ENCODE data around the gene WWOX. TPM values are rescaled to one million over a fixed set of nuclear protein-coding genes. Genes with fewer than 3 reads are reported as not detected.

WWOX gene
- total and polyA plus RNA-seq, 2 of the 4 experiments (the other 2 are of a cell fraction), result 2.7 to 5.4 TPM

GRCh38 chr16:78832100-78832499, 732.6 kb downstream of the WWOX start:
- Histone ChIP-seq H3K56ac (ENCODE audit: extremely low read depth, insufficient read depth, low read length) (no peak overlapping the region), H3K27ac (ENCODE audit: insufficient read depth, low read length) (no peak overlapping the region), H4K91ac (ENCODE audit: insufficient read depth, low read depth, low read length) (no peak overlapping the region), H2AK5ac (ENCODE audit: low read depth, low read length) (no peak overlapping the region), H3K36me3 (ENCODE audit: control insufficient read depth, insufficient read depth, low read length) (no peaks in the 10 kb centered on the region), H3K4me1 (ENCODE audit: control insufficient read depth, insufficient read depth, low read length) (no peaks in the 10 kb centered on the region), H2AK9ac (replicated peaks; ENCODE audit: low read depth, low read length, poor library complexity) (no peak overlapping the region), H2BK15ac (ENCODE audit: low read depth, low read length) (no peak overlapping the region), H3K4ac (ENCODE audit: low read depth, low read length) (no peak overlapping the region), H4K20me1 (ENCODE audit: insufficient read depth, low read length) (no peaks in the 10 kb centered on the region), H3K9me3 (ENCODE audit: control insufficient read depth, insufficient read depth, low read length) (peaks cover 29% of the 10 kb centered on the region), H4K5ac (ENCODE audit: low read depth, low read length) (no peak overlapping the region), H3K27me3 (ENCODE audit: control insufficient read depth, insufficient read depth, low read length) (no peaks in the 10 kb centered on the region), H2BK20ac (ENCODE audit: low read depth, low read length) (no peak overlapping the region), H3K4me3 (ENCODE audit: insufficient read depth, low read depth, low read length) (no peak overlapping the region), H3K14ac (replicated peaks; ENCODE audit: low read depth, low read length) (no peak overlapping the region), H3K23ac (ENCODE audit: low read depth, low read length) (no peak overlapping the region), H2BK5ac (ENCODE audit: low read depth, low read length, poor library complexity, severe bottlenecking) (no peak overlapping the region), H4K8ac (ENCODE audit: low read depth in 2 of 2, low read length in 2 of 2) (no peak overlapping the region), H3K4me2 (ENCODE audit: low read depth, low read length) (no peak overlapping the region), H3K79me1 (ENCODE audit: low read depth in 1 of 2, low read length in 2 of 2) (no peaks in the 10 kb centered on the region), H3K9me1 (ENCODE audit: insufficient read depth, low read length) (no peaks in the 10 kb centered on the region), H3K18ac (ENCODE audit: low read depth, low read length) (no peak overlapping the region), H2AFZ (replicated peaks; ENCODE audit: low read length, poor library complexity) (no peak overlapping the region), H2BK120ac (ENCODE audit: low read depth, low read length) (no peak overlapping the region), H3K9ac (ENCODE audit: low read depth, low read length) (no peak overlapping the region)
- in situ Hi-C loops (cut with MboI; ENCODE audit: low sequenced_read_pairs), result no loop called here
- BruUV-seq (replicated peaks), result no TSS peak
- no peak for ATAC-seq (ENCODE audit: low read depth)
- WGBS, 2 experiments (ENCODE audit: extremely low coverage in 2 of 2, insufficient read length in 1 of 2), result no CpG with 5 or more reads among the region's 2 CpGs
- no peak for DNase-seq
- ChIA-PET CTCF (interaction anchor here (0.5 to 0.6 kb wide), 2 partner anchors 16 to 540 kb away, joined by 4 to 5 read pairs; no protein-coding TSS in a partner anchor), POLR2A (ENCODE audit: unreplicated experiment) (no interaction called here)
- intact Hi-C loops (cut with micrococcal nuclease), result no loop called here
- TF ChIP-seq POLR2A (IDR thresholded peaks at IDR 0.05; ENCODE audit: low read depth, low read length) (no peak), ELK1 (IDR thresholded peaks at IDR 0.05; ENCODE audit: borderline replicate concordance, low read depth, low read length) (no peak), RFX5 (IDR thresholded peaks at IDR 0.05; ENCODE audit: low read depth, low read length) (no peak), CHD1 (IDR thresholded peaks at IDR 0.05; ENCODE audit: low read depth, low read length) (no peak), RAD21 (IDR thresholded peaks at IDR 0.05; ENCODE audit: low read length) (no peak), USF2 (IDR thresholded peaks at IDR 0.05; ENCODE audit: low read depth, low read length) (no peak), MAFK (IDR thresholded peaks at IDR 0.05; ENCODE audit: low read depth, low read length) (no peak), CEBPB (IDR thresholded peaks at IDR 0.05; ENCODE audit: low read depth, low read length) (no peak), MAZ (IDR thresholded peaks at IDR 0.05; ENCODE audit: borderline replicate concordance, low read depth, low read length) (no peak), MXI1 (IDR thresholded peaks at IDR 0.05; ENCODE audit: borderline replicate concordance, low read depth, low read length) (no peak), SMC3 (IDR thresholded peaks at IDR 0.05; ENCODE audit: low read depth, low read length) (no peak), RCOR1 (IDR thresholded peaks at IDR 0.05; ENCODE audit: insufficient replicate concordance, low read length) (no peak), CTCF (conservative IDR thresholded peaks at IDR 0.05; ENCODE audit: low read depth, low read length) (no peak), BHLHE40 (IDR thresholded peaks at IDR 0.05; ENCODE audit: low read depth, low read length) (no peak), NFE2L2 (IDR thresholded peaks at IDR 0.05; ENCODE audit: low read depth, low read length) (no peak), FOS (IDR thresholded peaks at IDR 0.05; ENCODE audit: low read depth, low read length) (no peak)
- dilution Hi-C loops (cut with HindIII; ENCODE audit: low sequenced_read_pairs, unreplicated experiment), result no loop called here
